ENCODE results near the gene SMIM30.

- no peak for TF ChIP-seq CTCF (IDR thresholded peaks at IDR 0.05)
- TF ChIP-seq USF1 (CRISPR knock-in tag; IDR thresholded peaks at IDR 0.05), result no peak
- no peak for TF ChIP-seq CREM (CRISPR knock-in tag; IDR thresholded peaks at IDR 0.05)
- no peak for TF ChIP-seq TEAD4 (CRISPR knock-in tag; IDR thresholded peaks at IDR 0.05)
- no peak for TF ChIP-seq NFYB (CRISPR knock-in tag; conservative IDR thresholded peaks at IDR 0.05; ENCODE audit: low read depth)
- TF ChIP-seq FOXK1 (CRISPR knock-in tag; IDR thresholded peaks at IDR 0.05), result no peak
- TF ChIP-seq ZNF423 (CRISPR knock-in tag; IDR thresholded peaks at IDR 0.05), result no peak
- no peak for TF ChIP-seq ESRRA (CRISPR knock-in tag; IDR thresholded peaks at IDR 0.05; ENCODE audit: borderline replicate concordance)
- no peak for TF ChIP-seq NR3C1 (CRISPR knock-in tag; conservative IDR thresholded peaks at IDR 0.05; ENCODE audit: low read depth)
- no peak for TF ChIP-seq PREB (CRISPR knock-in tag; IDR thresholded peaks at IDR 0.05; ENCODE audit: borderline replicate concordance)
- no peak for TF ChIP-seq JUN (CRISPR knock-in tag; IDR thresholded peaks at IDR 0.05)
These were observed 1.1 kb upstream of the SMIM30 start for GRCh38 chr7:113119429-113119828.
